Hepatocyte (in vitro differentiated cells): ENCODE data around the gene UTP25.
"Not testable (repeated sequence)": the region's sequence is repeated elsewhere in the genome, so short reads cannot be mapped to it uniquely, and the experiment has no call there.

Source experiments
- CTCF ChIP-seq: fragments of 200-600 bp; sonication (generic); IDR thresholded peaks from 2 replicates; pipeline ENCODE4 v1.5.1; 2016; ENCODE audit warnings: antibody characterized with exemption, mild to moderate bottlenecking; ENCODE audit not compliant: poor library complexity
- EZH2 ChIP-seq: fragments of 200-600 bp; sonication (generic); IDR thresholded peaks from 2 replicates; pipeline ENCODE4 v1.6.1; 2016; ENCODE audit warnings: antibody characterized with exemption, mild to moderate bottlenecking, borderline replicate concordance
- EZH2phosphoT487 ChIP-seq: fragments of 200-600 bp; sonication (generic); IDR thresholded peaks from one replicate; pipeline ENCODE4 v1.6.1; 2018; ENCODE audit warnings: antibody characterized with exemption, mild to moderate bottlenecking, low read depth, moderate library complexity; ENCODE audit not compliant: unreplicated experiment, severe bottlenecking

- TF ChIP-seq CTCF, EZH2, EZH2phosphoT487: not testable (repeated sequence)
Measured at GRCh38 chr1:209898851-209899250, 71.1 kb downstream of the UTP25 start.
